Activated B cell treated with CpG ODN at 0.5 μM for 24 hours (primary cell): ENCODE measurements around the gene ARHGAP6. TPM values are rescaled to one million over a fixed set of nuclear protein-coding genes. Genes with fewer than 3 reads are reported as not detected.

Experiments used
- ATAC-seq: fragments of 200-7000 bp; cut with Tn5 transposase; one replicate; pipeline ENCODE4 v1.10.0; 2021; ENCODE audit warnings: low read depth, mild to moderate bottlenecking, moderate library complexity
- CTCF ChIA-PET: fragments of 350-600 bp; sonication (Branson Sonifier 250); formaldehyde crosslinking; loops from one replicate; lab custom pipeline; 2021; ENCODE audit warnings: antibody characterized with exemption; lab: Charles Lee
- POLR2A ChIA-PET: fragments of 350-600 bp; sonication (Branson Sonifier 250); formaldehyde crosslinking; loops from one replicate; lab custom pipeline; 2021; ENCODE audit warnings: antibody characterized with exemption; lab: Charles Lee
- DNase-seq: peaks from one replicate; pipeline ENCODE4 v3.0.0; 2022
- H3K27ac Mint-ChIP-seq: one replicate; pipeline ENCODE4 v1.8.0; 2020; ENCODE audit warnings: mixed read lengths
- H3K27me3 Mint-ChIP-seq: one replicate; pipeline ENCODE4 v1.8.0; 2021; ENCODE audit warnings: mixed read lengths
- H3K36me3 Mint-ChIP-seq: one replicate; pipeline ENCODE4 v1.8.0; 2021; ENCODE audit warnings: low read depth, mixed read lengths
- H3K4me1 Mint-ChIP-seq: one replicate; pipeline ENCODE4 v1.8.0; 2021; ENCODE audit warnings: mixed read lengths
- H3K4me3 Mint-ChIP-seq: one replicate; pipeline ENCODE4 v1.8.0; 2020; ENCODE audit warnings: mild to moderate bottlenecking, mixed read lengths
- H3K9me3 Mint-ChIP-seq: one replicate; pipeline ENCODE4 v1.8.0; 2020; ENCODE audit warnings: mixed read lengths
- CTCF ChIP-seq: fragments of 200-600 bp; IDR thresholded peaks from one replicate; pipeline ENCODE4 v1.8.0; 2022; ENCODE audit warnings: antibody characterized with exemption, mild to moderate bottlenecking
- intact Hi-C: fragments of 100-400 bp; cut with micrococcal nuclease; formaldehyde crosslinking; loops from one replicate; pipeline ENCODE4 v1.15.1; 2024
- total RNA-seq: library from RNA; stranded (reverse); gene quantifications from 2 replicates; pipeline ENCODE4 v1.2.3, GENCODE V29; 2022

ARHGAP6 gene
- total RNA-seq, 1 donor from 2014 or later = 0.42 TPM

- Mint-ChIP-seq H3K4me1 (no peaks in the 10 kb centered on the region), H3K9me3 (no peaks in the 10 kb centered on the region), H3K27me3 (no peaks in the 10 kb centered on the region), H3K27ac (no peak overlapping the region), H3K36me3 (no peaks in the 10 kb centered on the region), H3K4me3 (no peak overlapping the region)
- intact Hi-C loops = no loop called here
- POLR2A ChIA-PET = no interaction called here
- TF ChIP-seq CTCF = no peak
- CTCF ChIA-PET = no interaction called here
- no peak for DNase-seq
- no peak for ATAC-seq
Measured at GRCh38 chrX:11562570-11562969, 103.2 kb downstream of the ARHGAP6 start.

- POLR2A ChIA-PET = no interaction called here
- CTCF ChIA-PET = interaction anchor here (0.7 to 1.4 kb wide), 3 partner anchors 16 to 210 kb away, joined by 3 to 6 read pairs (median 3); no protein-coding TSS in a partner anchor
- H3K27ac Mint-ChIP-seq = no peak overlapping the region
- H3K36me3 Mint-ChIP-seq = no peaks in the 10 kb centered on the region
- H3K9me3 Mint-ChIP-seq = no peaks in the 10 kb centered on the region
- no peak overlapping the region for H3K4me3 Mint-ChIP-seq
- peaks cover 5% of the 10 kb centered on the region for H3K27me3 Mint-ChIP-seq
- intact Hi-C loops = loop anchor here (1.0 kb wide), 1 partner anchor 415 kb away; no protein-coding TSS in a partner anchor
- ATAC-seq (peak; percentile 69), DNase-seq (peak; percentile 18)
- no peak for TF ChIP-seq CTCF
- H3K4me1 Mint-ChIP-seq = no peaks in the 10 kb centered on the region
Measured at GRCh38 chrX:11558972-11559371, 106.7 kb downstream of the ARHGAP6 start.

- ChIA-PET CTCF (no interaction called here), POLR2A (no interaction called here)
- intact Hi-C loops = no loop called here
- Mint-ChIP-seq H3K4me1 (no peaks in the 10 kb centered on the region), H3K27ac (no peak overlapping the region), H3K9me3 (no peaks in the 10 kb centered on the region), H3K4me3 (no peak overlapping the region), H3K27me3 (peaks cover 7% of the 10 kb centered on the region), H3K36me3 (no peaks in the 10 kb centered on the region)
- DNase-seq (no peak), ATAC-seq (no peak)
- no peak for TF ChIP-seq CTCF
Measured at GRCh38 chrX:11557120-11557519, 108.6 kb downstream of the ARHGAP6 start.

- DNase-seq (no peak), ATAC-seq (no peak)
- ChIA-PET CTCF (no interaction called here), POLR2A (no interaction called here)
- Mint-ChIP-seq H3K27me3 (peaks cover 7% of the 10 kb centered on the region), H3K4me3 (no peak overlapping the region), H3K4me1 (no peaks in the 10 kb centered on the region), H3K36me3 (no peaks in the 10 kb centered on the region), H3K27ac (no peak overlapping the region), H3K9me3 (no peaks in the 10 kb centered on the region)
- intact Hi-C loops = no loop called here
- TF ChIP-seq CTCF = no peak
Measured at GRCh38 chrX:11555759-11556158, 110.0 kb downstream of the ARHGAP6 start.

GRCh38 chrX:11553594-11553993 lies 112.1 kb downstream of the ARHGAP6 start:
- DNase-seq = no peak
- peaks cover 11% of the 10 kb centered on the region for H3K27me3 Mint-ChIP-seq
- intact Hi-C loops = no loop called here
- no peak overlapping the region for H3K4me3 Mint-ChIP-seq
- H3K36me3 Mint-ChIP-seq = no peaks in the 10 kb centered on the region
- POLR2A ChIA-PET = no interaction called here
- no peak overlapping the region for H3K27ac Mint-ChIP-seq
- no peak for TF ChIP-seq CTCF
- CTCF ChIA-PET = no interaction called here
- ATAC-seq = no peak
- H3K9me3 Mint-ChIP-seq = no peaks in the 10 kb centered on the region
- H3K4me1 Mint-ChIP-seq = no peaks in the 10 kb centered on the region
